Measurements from ENCODE around the gene LSR.
A peak's percentile ranks its signal among the peaks of the same experiment; 100 is the strongest.

The LSR gene

GRCh38 chr19:35246466-35247092, 2.2 kb upstream of the LSR start:
- TF ChIP-seq CTCF (IDR thresholded peaks at IDR 0.05; ENCODE audit: control extremely low read depth, extremely low read depth, low read depth, missing control alignments) = no peak
- ChIA-PET POLR2A (no interaction called here), CTCF (no interaction called here)
- DNase-seq (ENCODE audit: extremely low spot score) = no peak

- DNase-seq (ENCODE audit: extremely low spot score) = peak; percentile 82
- POLR2A ChIA-PET = no interaction called here
- peak; percentile 52 for TF ChIP-seq CTCF (IDR thresholded peaks at IDR 0.05; ENCODE audit: control extremely low read depth, extremely low read depth, low read depth, missing control alignments)
- CTCF ChIA-PET = interaction anchor here (1.5 kb wide), 1 partner anchor 247 kb away, joined by 3 read pairs; no protein-coding TSS in a partner anchor
These were observed 1.1 kb upstream of the LSR start for GRCh38 chr19:35247526-35248309.

GRCh38 chr19:35249146-35249847, 495 bp downstream of the LSR start:
- POLR2A ChIA-PET = no interaction called here
- DNase-seq (ENCODE audit: extremely low spot score) = peak; percentile 56
- TF ChIP-seq CTCF (IDR thresholded peaks at IDR 0.05; ENCODE audit: control extremely low read depth, extremely low read depth, low read depth, missing control alignments) = no peak
- CTCF ChIA-PET = no interaction called here

GRCh38 chr19:35249848-35250711, 1.3 kb downstream of the LSR start:
- TF ChIP-seq CTCF (IDR thresholded peaks at IDR 0.05; ENCODE audit: control extremely low read depth, extremely low read depth, low read depth, missing control alignments) = no peak
- ChIA-PET POLR2A (interaction anchor here (0.6 kb wide), 1 partner anchor 113 kb away, joined by 3 read pairs; no protein-coding TSS in a partner anchor), CTCF (interaction anchor here (1.2 to 1.5 kb wide), 4 partner anchors 8 to 109 kb away, joined by 3 to 6 read pairs (median 4); partner anchors contain the start of gene USF2)
- peak; percentile 8 for DNase-seq (ENCODE audit: extremely low spot score)

- TF ChIP-seq CTCF (IDR thresholded peaks at IDR 0.05; ENCODE audit: control extremely low read depth, extremely low read depth, low read depth, missing control alignments) = no peak
These were observed 2.7 kb downstream of the LSR start for GRCh38 chr19:35251456-35251855.

More at GRCh38 chr19:35251456-35251855, 2.7 kb downstream of the LSR start:
- DNase-seq (ENCODE audit: extremely low spot score) = peak; percentile 5
- ChIA-PET CTCF (interaction anchor here (1.2 to 1.5 kb wide), 4 partner anchors 10 to 110 kb away, joined by 3 to 6 read pairs (median 4); partner anchors contain the start of gene USF2), POLR2A (no interaction called here)

Measured in GM10248 (cell line).